Erythroblast (primary cell): ENCODE measurements around the gene PGK2.

ENCODE experiments used
- GATA1 ChIP-seq: IDR thresholded peaks from 2 replicates; pipeline ENCODE4 v1.6.1; 2011; ENCODE audit warnings: low read depth, mild to moderate bottlenecking, control low read depth, low read length, moderate library complexity
- POLR2A ChIP-seq: IDR thresholded peaks from 2 replicates; pipeline ENCODE4 v1.6.1; 2011; ENCODE audit warnings: mild to moderate bottlenecking, low read length

DNA sequence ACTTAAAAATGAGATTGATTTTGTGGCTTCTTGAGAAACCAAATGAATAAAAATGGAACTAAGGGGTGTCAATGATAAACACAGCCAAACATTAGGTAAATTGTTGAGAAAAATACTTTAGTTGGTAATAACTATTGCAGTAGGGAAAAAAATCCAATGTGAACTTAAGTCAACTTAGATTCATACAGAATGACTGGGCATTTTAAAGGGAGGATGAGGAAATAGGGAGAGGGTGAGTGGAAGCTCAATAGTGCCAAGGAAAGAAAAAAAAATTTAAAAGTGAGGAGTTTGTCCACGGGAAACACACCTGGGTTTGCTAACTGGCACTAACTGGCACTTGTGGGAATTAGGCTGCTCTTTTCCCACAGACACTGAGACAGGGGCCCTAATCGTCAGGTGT lies 26.2 kb upstream of the PGK2 start:
- TF ChIP-seq POLR2A (no peak), GATA1 (no peak)
